ENCODE measurements around the gene NBEAL2. TPM values are rescaled to one million over a fixed set of nuclear protein-coding genes. Genes with fewer than 3 reads are reported as not detected.

NBEAL2 gene
- total and polyA plus RNA-seq, 2 of the 8 experiments (the other 6 are each of a cell fraction or from before 2014, with no cell fraction given): 27.3 to 46.9 TPM

- Histone ChIP-seq H3K23ac (ENCODE audit: insufficient read length) (no peak overlapping the region), H3K4me2 (ENCODE audit: insufficient read depth in 1 of 2, low read depth in 2 of 2, low read length in 2 of 2) (no peak overlapping the region), H3K27ac (ENCODE audit: low read depth, low read length) (no peak overlapping the region), H3K14ac (ENCODE audit: insufficient read length) (no peak overlapping the region), H3K56ac (replicated peaks; ENCODE audit: insufficient read length, low read depth, low read length) (no peak overlapping the region), H3K79me2 (ENCODE audit: control insufficient read depth in 1 of 2, insufficient read depth in 2 of 2, low read length in 2 of 2) (no peaks in the 10 kb centered on the region), H4K20me1 (replicated peaks in 1 of 2; ENCODE audit: control insufficient read depth in 1 of 2, insufficient read depth in 2 of 2, low read length in 2 of 2) (peaks cover 0 to 15% of the 10 kb centered on the region in 2 experiments), H2AK5ac (ENCODE audit: low read depth, low read length) (no peak overlapping the region), H3K23me2 (ENCODE audit: low read depth, low read length) (peaks cover 3% of the 10 kb centered on the region; the same call in 1 of the 2 replicates), H2BK5ac (ENCODE audit: low read depth, low read length) (no peak overlapping the region), H3K9ac (replicated peaks in 1 of 4; ENCODE audit: extremely low read depth in 1 of 4, low read depth in 3 of 4, low read length in 3 of 4) (no peak overlapping the region), H3K9me3 (ENCODE audit: insufficient read depth in 2 of 2, low read depth in 1 of 2, low read length in 1 of 2) (no peaks in the 10 kb centered on the region), H3K4me3 (ENCODE audit: extremely low read depth in 1 of 4, insufficient read depth in 2 of 4, low read depth in 3 of 4, low read length in 4 of 4) (no peak overlapping the region), H2AFZ (ENCODE audit: low read length) (no peak overlapping the region), H4K91ac (replicated peaks; ENCODE audit: insufficient read length, low read length) (no peak overlapping the region), H2BK120ac (replicated peaks; ENCODE audit: low read depth, low read length) (no peak overlapping the region), H3K27me3 (replicated peaks in 1 of 4; ENCODE audit: control insufficient read depth in 3 of 4, extremely low read depth in 1 of 4, insufficient read depth in 3 of 4, low read length in 3 of 4) (no peaks in the 10 kb centered on the region), H2BK20ac (ENCODE audit: low read length) (no peak overlapping the region), H3K36me3 (ENCODE audit: control insufficient read depth in 2 of 4, insufficient read depth in 4 of 4, low read length in 3 of 4) (peaks cover 5 to 27% (median 17%) of the 10 kb centered on the region in 4 experiments; a peak in 7 of 8 replicates), H3K18ac (ENCODE audit: extremely low read depth, low read length) (no peak overlapping the region), H3K4ac (replicated peaks; ENCODE audit: insufficient read length, low read depth, low read length) (no peak overlapping the region), H3K79me1 (ENCODE audit: low read depth, low read length) (no peaks in the 10 kb centered on the region; the same call in 1 of the 2 replicates), H2BK15ac (ENCODE audit: low read length) (no peak overlapping the region), H2BK12ac (ENCODE audit: low read depth, low read length) (no peak overlapping the region), H4K8ac (ENCODE audit: extremely low read depth, insufficient read depth, low read length) (no peak overlapping the region), H3K4me1 (replicated peaks in 1 of 4; ENCODE audit: control insufficient read depth in 3 of 4, insufficient read depth in 4 of 4, low read length in 3 of 4) (peaks cover 0 to 9% (median 5%) of the 10 kb centered on the region in 4 experiments; a peak in 5 of 7 replicates), H4K5ac (ENCODE audit: insufficient read length, low read depth, low read length) (no peak overlapping the region)
- FAIRE-seq (no peak), DNase-seq (ENCODE audit: low read depth in 1 of 2, low spot score in 2 of 2) (no peak)
- no peak for TF ChIP-seq SIX5 (IDR thresholded peaks at IDR 0.05; ENCODE audit: low read depth, low read length)
- WGBS, 2 experiments (ENCODE audit: extremely low coverage in 1 of 2, insufficient coverage in 1 of 2, insufficient read length in 1 of 2, insufficient replicate concordance in 2 of 2, low coverage in 1 of 2, low lambda C conversion rate in 2 of 2, missing lambda C conversion rate in 1 of 2): 78% methylated on average over 3 of the region's 3 CpGs; no CpG with 5 or more reads in 1 of the 2 experiments
- ChIA-PET POLR2A (ENCODE audit: partially characterized antibody) (interaction anchor here (0.8 to 1.6 kb wide), 3 partner anchors 20 to 373 kb away, joined by 3 to 4 read pairs (median 4); partner anchors contain the start of genes PTPN23 and SETD2), CTCF (ENCODE audit: partially characterized antibody) (interaction anchor here (0.6 to 14.2 kb wide), 6 partner anchors 9 to 317 kb away, joined by 3 to 130 read pairs (median 4); partner anchors contain the start of genes CCDC12 and NBEAL2)
These were observed 27.5 kb downstream of the NBEAL2 start for GRCh38 chr3:47007001-47007400.
